ENCODE results near the gene NRDE2. TPM values are rescaled to one million over a fixed set of nuclear protein-coding genes. Genes with fewer than 3 reads are reported as not detected.

NRDE2 gene
- total RNA-seq, 1 experiment from 2014 or later: 16.5 TPM

DNA sequence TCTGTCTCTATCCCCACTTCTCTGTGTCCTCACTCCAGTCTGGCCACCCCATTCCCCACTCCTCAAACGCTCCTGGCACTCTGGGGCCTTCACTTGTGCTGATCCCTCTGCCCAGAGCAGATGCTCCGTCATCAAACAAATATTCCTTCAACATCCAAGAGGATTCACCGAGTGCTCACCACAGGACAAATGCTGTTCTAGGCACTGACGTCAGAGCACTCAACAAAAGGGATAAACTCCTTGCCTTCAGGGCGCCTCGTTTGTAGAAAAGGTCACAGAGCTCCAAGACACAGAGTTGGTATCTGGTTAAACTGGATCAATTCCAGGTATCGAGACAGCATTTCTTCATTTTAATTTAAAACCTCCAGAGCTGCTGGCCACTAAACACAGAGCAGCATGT, 40.0 kb downstream of the NRDE2 start:
- H3K27me3 ChIP-seq (ENCODE audit: control insufficient read depth, insufficient read depth, low read length): no peaks in the 10 kb centered on the region
- ATAC-seq (no peak), DNase-seq (ENCODE audit: low read depth, low spot score) (no peak)
- intact Hi-C loops (cut with micrococcal nuclease; ENCODE audit: unreplicated experiment) (no loop called here), in situ Hi-C loops (cut with HindIII; ENCODE audit: low pct_unique_long_range_greater_than_20kb, low sequenced_read_pairs) (no loop called here)
- CTCF ChIA-PET: no interaction called here
- TF ChIP-seq, protein P1, sequence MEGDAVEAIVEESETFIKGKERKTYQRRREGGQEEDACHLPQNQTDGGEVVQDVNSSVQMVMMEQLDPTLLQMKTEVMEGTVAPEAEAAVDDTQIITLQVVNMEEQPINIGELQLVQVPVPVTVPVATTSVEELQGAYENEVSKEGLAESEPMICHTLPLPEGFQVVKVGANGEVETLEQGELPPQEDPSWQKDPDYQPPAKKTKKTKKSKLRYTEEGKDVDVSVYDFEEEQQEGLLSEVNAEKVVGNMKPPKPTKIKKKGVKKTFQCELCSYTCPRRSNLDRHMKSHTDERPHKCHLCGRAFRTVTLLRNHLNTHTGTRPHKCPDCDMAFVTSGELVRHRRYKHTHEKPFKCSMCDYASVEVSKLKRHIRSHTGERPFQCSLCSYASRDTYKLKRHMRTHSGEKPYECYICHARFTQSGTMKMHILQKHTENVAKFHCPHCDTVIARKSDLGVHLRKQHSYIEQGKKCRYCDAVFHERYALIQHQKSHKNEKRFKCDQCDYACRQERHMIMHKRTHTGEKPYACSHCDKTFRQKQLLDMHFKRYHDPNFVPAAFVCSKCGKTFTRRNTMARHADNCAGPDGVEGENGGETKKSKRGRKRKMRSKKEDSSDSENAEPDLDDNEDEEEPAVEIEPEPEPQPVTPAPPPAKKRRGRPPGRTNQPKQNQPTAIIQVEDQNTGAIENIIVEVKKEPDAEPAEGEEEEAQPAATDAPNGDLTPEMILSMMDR (IDR thresholded peaks at IDR 0.05): no peak
- no peak for TF ChIP-seq TCF7L2 (IDR thresholded peaks at IDR 0.05; ENCODE audit: low read depth, low read length)
- no peak for TF ChIP-seq SIN3A (IDR thresholded peaks at IDR 0.05; ENCODE audit: borderline replicate concordance, insufficient read depth, low read depth, low read length)
- TF ChIP-seq, protein P2, sequence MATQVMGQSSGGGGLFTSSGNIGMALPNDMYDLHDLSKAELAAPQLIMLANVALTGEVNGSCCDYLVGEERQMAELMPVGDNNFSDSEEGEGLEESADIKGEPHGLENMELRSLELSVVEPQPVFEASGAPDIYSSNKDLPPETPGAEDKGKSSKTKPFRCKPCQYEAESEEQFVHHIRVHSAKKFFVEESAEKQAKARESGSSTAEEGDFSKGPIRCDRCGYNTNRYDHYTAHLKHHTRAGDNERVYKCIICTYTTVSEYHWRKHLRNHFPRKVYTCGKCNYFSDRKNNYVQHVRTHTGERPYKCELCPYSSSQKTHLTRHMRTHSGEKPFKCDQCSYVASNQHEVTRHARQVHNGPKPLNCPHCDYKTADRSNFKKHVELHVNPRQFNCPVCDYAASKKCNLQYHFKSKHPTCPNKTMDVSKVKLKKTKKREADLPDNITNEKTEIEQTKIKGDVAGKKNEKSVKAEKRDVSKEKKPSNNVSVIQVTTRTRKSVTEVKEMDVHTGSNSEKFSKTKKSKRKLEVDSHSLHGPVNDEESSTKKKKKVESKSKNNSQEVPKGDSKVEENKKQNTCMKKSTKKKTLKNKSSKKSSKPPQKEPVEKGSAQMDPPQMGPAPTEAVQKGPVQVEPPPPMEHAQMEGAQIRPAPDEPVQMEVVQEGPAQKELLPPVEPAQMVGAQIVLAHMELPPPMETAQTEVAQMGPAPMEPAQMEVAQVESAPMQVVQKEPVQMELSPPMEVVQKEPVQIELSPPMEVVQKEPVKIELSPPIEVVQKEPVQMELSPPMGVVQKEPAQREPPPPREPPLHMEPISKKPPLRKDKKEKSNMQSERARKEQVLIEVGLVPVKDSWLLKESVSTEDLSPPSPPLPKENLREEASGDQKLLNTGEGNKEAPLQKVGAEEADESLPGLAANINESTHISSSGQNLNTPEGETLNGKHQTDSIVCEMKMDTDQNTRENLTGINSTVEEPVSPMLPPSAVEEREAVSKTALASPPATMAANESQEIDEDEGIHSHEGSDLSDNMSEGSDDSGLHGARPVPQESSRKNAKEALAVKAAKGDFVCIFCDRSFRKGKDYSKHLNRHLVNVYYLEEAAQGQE (IDR thresholded peaks at IDR 0.05; ENCODE audit: insufficient read depth in 1 of 2, low read depth in 2 of 2, low read length in 1 of 2): no peak
- TF ChIP-seq POLR2AphosphoS5 (IDR thresholded peaks at IDR 0.05; ENCODE audit: low read depth, low read length): no peak
- H3K4me3 ChIP-seq (ENCODE audit: low read depth in 2 of 2, low read length in 2 of 2): no peak overlapping the region
- no peaks in the 10 kb centered on the region for H3K9me3 ChIP-seq (ENCODE audit: control insufficient read depth, insufficient read depth, low read depth, low read length)
- no peaks in the 10 kb centered on the region for H3K36me3 ChIP-seq (ENCODE audit: control insufficient read depth, insufficient read depth, low read length)
- POLR2A ChIA-PET: no interaction called here
- H3K27ac ChIP-seq (ENCODE audit: low read length): no peak overlapping the region
- no peaks in the 10 kb centered on the region for H3K4me1 ChIP-seq (ENCODE audit: control insufficient read depth, insufficient read depth, low read length)
- BruUV-seq (replicated peaks): no TSS peak

DNA sequence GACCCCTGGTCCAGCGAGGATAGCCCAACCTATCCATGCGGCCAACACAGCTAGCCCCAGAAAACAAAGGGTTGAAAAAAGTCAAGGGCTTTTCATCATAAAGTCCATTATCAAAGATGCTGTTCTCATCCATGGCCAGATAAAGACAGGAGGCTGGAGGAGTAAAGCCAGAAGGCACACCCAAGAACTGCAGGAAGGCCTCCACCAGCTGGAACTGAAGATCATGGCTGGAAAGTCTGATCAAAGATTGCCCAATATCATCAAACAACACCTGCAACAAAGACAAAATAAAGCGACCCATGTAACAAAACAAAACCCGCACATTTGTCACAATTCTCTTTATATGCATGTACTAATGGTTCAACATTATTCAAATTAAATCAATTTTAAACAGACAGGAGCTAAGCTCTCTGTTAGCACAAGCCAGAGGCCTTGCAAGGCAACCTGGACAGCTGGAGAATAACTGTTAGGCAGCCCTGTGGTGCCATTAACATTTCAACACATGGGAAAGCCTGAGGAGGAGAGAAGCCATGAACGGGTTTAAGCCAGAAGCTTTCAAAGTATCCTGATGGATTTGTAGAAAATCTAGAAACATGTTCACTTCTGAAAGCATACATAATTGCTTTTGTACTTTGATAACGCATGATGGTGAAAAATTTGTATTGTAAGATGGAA, 41.3 kb downstream of the NRDE2 start:
- POLR2A ChIA-PET: no interaction called here
- ATAC-seq (no peak), DNase-seq (ENCODE audit: low read depth, low spot score) (no peak)
- Histone ChIP-seq H3K4me3 (ENCODE audit: low read depth in 2 of 2, low read length in 2 of 2) (no peak overlapping the region), H3K36me3 (ENCODE audit: control insufficient read depth, insufficient read depth, low read length) (no peaks in the 10 kb centered on the region), H3K4me1 (ENCODE audit: control insufficient read depth, insufficient read depth, low read length) (no peaks in the 10 kb centered on the region), H3K9me3 (ENCODE audit: control insufficient read depth, insufficient read depth, low read depth, low read length) (no peaks in the 10 kb centered on the region), H3K27ac (ENCODE audit: low read length) (no peak overlapping the region), H3K27me3 (ENCODE audit: control insufficient read depth, insufficient read depth, low read length) (no peaks in the 10 kb centered on the region)
- CTCF ChIA-PET: no interaction called here
- in situ Hi-C loops (cut with HindIII; ENCODE audit: low pct_unique_long_range_greater_than_20kb, low sequenced_read_pairs) (no loop called here), intact Hi-C loops (cut with micrococcal nuclease; ENCODE audit: unreplicated experiment) (no loop called here)
- no TSS peak for BruUV-seq (replicated peaks)
- TF ChIP-seq TCF7L2 (IDR thresholded peaks at IDR 0.05; ENCODE audit: low read depth, low read length): no peak
- TF ChIP-seq POLR2AphosphoS5 (IDR thresholded peaks at IDR 0.05; ENCODE audit: low read depth, low read length): no peak
- TF ChIP-seq, protein P1 (IDR thresholded peaks at IDR 0.05): no peak
- TF ChIP-seq SIN3A (IDR thresholded peaks at IDR 0.05; ENCODE audit: borderline replicate concordance, insufficient read depth, low read depth, low read length): no peak
- TF ChIP-seq, protein P2 (IDR thresholded peaks at IDR 0.05; ENCODE audit: insufficient read depth in 1 of 2, low read depth in 2 of 2, low read length in 1 of 2): no peak
